ENCODE data around the gene ZFP30.

DNA sequence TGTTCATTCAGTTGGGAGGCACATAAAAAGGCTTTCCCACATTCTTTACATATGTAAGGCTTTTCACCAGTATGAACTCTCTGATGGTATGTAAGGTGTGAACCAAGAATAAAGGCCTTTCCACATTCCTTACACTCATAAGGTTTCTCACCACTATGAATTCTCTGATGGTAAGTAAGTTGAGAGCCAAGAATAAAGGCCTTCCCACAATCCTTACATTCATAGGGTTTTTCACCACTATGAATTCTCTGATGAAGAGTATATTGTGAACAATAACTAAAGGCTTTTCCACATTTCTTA lies 89.9 kb downstream of the ZFP30 start:
- TF ChIP-seq, protein P1, sequence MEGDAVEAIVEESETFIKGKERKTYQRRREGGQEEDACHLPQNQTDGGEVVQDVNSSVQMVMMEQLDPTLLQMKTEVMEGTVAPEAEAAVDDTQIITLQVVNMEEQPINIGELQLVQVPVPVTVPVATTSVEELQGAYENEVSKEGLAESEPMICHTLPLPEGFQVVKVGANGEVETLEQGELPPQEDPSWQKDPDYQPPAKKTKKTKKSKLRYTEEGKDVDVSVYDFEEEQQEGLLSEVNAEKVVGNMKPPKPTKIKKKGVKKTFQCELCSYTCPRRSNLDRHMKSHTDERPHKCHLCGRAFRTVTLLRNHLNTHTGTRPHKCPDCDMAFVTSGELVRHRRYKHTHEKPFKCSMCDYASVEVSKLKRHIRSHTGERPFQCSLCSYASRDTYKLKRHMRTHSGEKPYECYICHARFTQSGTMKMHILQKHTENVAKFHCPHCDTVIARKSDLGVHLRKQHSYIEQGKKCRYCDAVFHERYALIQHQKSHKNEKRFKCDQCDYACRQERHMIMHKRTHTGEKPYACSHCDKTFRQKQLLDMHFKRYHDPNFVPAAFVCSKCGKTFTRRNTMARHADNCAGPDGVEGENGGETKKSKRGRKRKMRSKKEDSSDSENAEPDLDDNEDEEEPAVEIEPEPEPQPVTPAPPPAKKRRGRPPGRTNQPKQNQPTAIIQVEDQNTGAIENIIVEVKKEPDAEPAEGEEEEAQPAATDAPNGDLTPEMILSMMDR (conservative IDR thresholded peaks at IDR 0.05; ENCODE audit: low read depth in 2 of 2), result no peak
- no peak for TF ChIP-seq EZH2 (IDR thresholded peaks at IDR 0.05; ENCODE audit: low read depth, unreplicated experiment)
- no peak for TF ChIP-seq CREB1 (CRISPR knock-in tag; IDR thresholded peaks at IDR 0.05; ENCODE audit: low read depth)
- TF ChIP-seq REST (IDR thresholded peaks at IDR 0.05; ENCODE audit: unreplicated experiment), result no peak
- TF ChIP-seq, protein P2, sequence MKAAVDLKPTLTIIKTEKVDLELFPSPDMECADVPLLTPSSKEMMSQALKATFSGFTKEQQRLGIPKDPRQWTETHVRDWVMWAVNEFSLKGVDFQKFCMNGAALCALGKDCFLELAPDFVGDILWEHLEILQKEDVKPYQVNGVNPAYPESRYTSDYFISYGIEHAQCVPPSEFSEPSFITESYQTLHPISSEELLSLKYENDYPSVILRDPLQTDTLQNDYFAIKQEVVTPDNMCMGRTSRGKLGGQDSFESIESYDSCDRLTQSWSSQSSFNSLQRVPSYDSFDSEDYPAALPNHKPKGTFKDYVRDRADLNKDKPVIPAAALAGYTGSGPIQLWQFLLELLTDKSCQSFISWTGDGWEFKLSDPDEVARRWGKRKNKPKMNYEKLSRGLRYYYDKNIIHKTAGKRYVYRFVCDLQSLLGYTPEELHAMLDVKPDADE (IDR thresholded peaks at IDR 0.05), result no peak
- no peak for TF ChIP-seq POLR2AphosphoS5 (IDR thresholded peaks at IDR 0.05; ENCODE audit: low read depth)
- TF ChIP-seq EZH2phosphoT487 (IDR thresholded peaks at IDR 0.05; ENCODE audit: unreplicated experiment), result no peak
- TF ChIP-seq JUNB (IDR thresholded peaks at IDR 0.05; ENCODE audit: unreplicated experiment), result no peak
- TF ChIP-seq NANOG (IDR thresholded peaks at IDR 0.05; ENCODE audit: borderline replicate concordance), result no peak
- no peak for TF ChIP-seq STAT1 (IDR thresholded peaks at IDR 0.05; ENCODE audit: unreplicated experiment)
- no peak for TF ChIP-seq ZNF331 (CRISPR knock-in tag; IDR thresholded peaks at IDR 0.05; ENCODE audit: low read depth)
- TF ChIP-seq ZNF114 (CRISPR knock-in tag; IDR thresholded peaks at IDR 0.05), result no peak
